Mucosa of descending colon (tissue), 3 donors: ENCODE measurements around the gene CASP10. TPM values are rescaled to one million over a fixed set of nuclear protein-coding genes. Genes with fewer than 3 reads are reported as not detected.
A peak's percentile ranks its signal among the peaks of the same experiment; 100 is the strongest.

Experiments used
- ATAC-seq: fragments of 200-7000 bp; cut with Tn5 transposase; one replicate; pipeline ENCODE4 v1.9.1; 2020; ENCODE audit warnings: mild to moderate bottlenecking, moderate library complexity
- DNase-seq, 3 donors: peaks; one replicate each; pipeline ENCODE4 v3.0.0-alpha.2; 2020
- H3K36me3 ChIP-seq: fragments of 200-600 bp; one replicate; pipeline ENCODE4 v1.8.0; 2021; ENCODE audit warnings: low read depth, mild to moderate bottlenecking
- H3K4me1 ChIP-seq: fragments of 200-600 bp; one replicate; pipeline ENCODE4 v1.8.0; 2021; ENCODE audit warnings: low read depth, mild to moderate bottlenecking
- H3K4me3 ChIP-seq: fragments of 200-600 bp; one replicate; pipeline ENCODE4 v1.8.0; 2021; ENCODE audit warnings: mild to moderate bottlenecking
- H3K9me3 ChIP-seq: fragments of 200-600 bp; one replicate; pipeline ENCODE4 v1.8.0; 2021; ENCODE audit warnings: mild to moderate bottlenecking
- intact Hi-C, 2 donors: fragments of 100-400 bp; cut with DNase I in 1 of 2; cut with micrococcal nuclease in 1 of 2; formaldehyde crosslinking; loops; one replicate each; pipeline versions ENCODE4 v1.11.0 to v1.11.1; 2022; cut with DNase I, micrococcal nuclease
- total RNA-seq, 3 donors: library from RNA; stranded (reverse); fragmentation: NEBNext Ultra II Directional in 2 of 3; extraction: Animal tissue kit (Norgen Biotek cat#: 25700) in 2 of 3; gene quantifications; one replicate each; pipeline versions ENCODE4 v1.2.1 to v1.2.4, GENCODE V29; 2021 to 2023
- TF ChIP-seq, protein P1 (sequence below): fragments of 200-600 bp; IDR thresholded peaks from one replicate; pipeline ENCODE4 v1.8.0; 2022; ENCODE audit warnings: antibody characterized with exemption, mild to moderate bottlenecking
- donor health status: DM: no; HTN: no; CAD: no; lungs with moderate emphysema.
- donor health status: DM: no; HTN: no; CAD: no.
- donor health status: DM: no; HTN: yes; CAD: no.

CASP10 gene
- total RNA-seq, 3 donors from 2014 or later, result 38.6 to 66.1 (median 58.5) TPM

- H3K4me1 ChIP-seq, result peaks cover 21% of the 10 kb centered on the region
- TF ChIP-seq, protein P1, sequence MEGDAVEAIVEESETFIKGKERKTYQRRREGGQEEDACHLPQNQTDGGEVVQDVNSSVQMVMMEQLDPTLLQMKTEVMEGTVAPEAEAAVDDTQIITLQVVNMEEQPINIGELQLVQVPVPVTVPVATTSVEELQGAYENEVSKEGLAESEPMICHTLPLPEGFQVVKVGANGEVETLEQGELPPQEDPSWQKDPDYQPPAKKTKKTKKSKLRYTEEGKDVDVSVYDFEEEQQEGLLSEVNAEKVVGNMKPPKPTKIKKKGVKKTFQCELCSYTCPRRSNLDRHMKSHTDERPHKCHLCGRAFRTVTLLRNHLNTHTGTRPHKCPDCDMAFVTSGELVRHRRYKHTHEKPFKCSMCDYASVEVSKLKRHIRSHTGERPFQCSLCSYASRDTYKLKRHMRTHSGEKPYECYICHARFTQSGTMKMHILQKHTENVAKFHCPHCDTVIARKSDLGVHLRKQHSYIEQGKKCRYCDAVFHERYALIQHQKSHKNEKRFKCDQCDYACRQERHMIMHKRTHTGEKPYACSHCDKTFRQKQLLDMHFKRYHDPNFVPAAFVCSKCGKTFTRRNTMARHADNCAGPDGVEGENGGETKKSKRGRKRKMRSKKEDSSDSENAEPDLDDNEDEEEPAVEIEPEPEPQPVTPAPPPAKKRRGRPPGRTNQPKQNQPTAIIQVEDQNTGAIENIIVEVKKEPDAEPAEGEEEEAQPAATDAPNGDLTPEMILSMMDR, result no peak
- DNase-seq, result peak in 2 of 3 donors; percentile 53 to 58
- no peak overlapping the region for H3K4me3 ChIP-seq
- intact Hi-C loops, result no loop called here
- H3K9me3 ChIP-seq, result no peaks in the 10 kb centered on the region
- H3K36me3 ChIP-seq, result no peaks in the 10 kb centered on the region
- peak; percentile 26 for ATAC-seq
Observed at GRCh38 chr2:201228912-201229290, 46.0 kb downstream of the CASP10 start.

DNA sequence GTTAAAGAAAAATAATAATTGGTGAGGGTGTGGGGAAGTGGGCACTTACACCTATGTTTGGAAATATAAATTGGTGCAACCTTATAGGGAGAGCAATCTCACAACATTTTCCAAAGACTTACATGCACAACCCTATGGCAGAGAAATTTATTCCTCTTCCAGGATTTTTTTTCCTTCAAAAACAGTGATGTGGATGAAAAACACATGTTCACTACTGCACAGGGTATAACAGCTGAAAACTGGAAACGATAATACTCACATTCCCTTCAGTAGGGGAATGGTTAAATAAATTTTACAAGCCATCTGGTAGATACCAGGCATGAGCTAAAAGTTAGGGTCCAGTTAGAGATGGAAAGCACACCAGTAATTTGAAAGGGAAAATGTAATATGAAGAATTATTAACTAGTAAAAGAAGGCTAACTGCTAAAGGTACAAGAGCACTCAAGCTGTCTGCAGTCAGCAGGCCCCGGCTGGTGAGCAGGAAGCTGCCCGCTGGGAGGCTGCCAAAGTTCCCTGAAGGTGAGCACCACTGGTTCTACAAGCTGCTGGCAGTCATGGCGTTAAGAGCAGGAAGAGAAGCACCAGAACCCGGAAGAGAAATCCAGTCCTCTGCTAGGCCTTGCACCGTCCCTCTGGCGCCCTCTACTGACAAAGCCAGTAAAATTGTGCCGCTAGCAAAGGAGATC, 49.0 kb downstream of the CASP10 start:
- Histone ChIP-seq H3K9me3 (no peaks in the 10 kb centered on the region), H3K36me3 (no peaks in the 10 kb centered on the region), H3K4me1 (peaks cover 26% of the 10 kb centered on the region), H3K4me3 (no peak overlapping the region)
- TF ChIP-seq, protein P1, result peak; percentile 77
- DNase-seq (peak; percentile 89 to 96 (median 94)), ATAC-seq (peak; percentile 81)
- intact Hi-C loops, result loop anchor here (5.0 to 10.0 kb wide), 2 partner anchors 50 to 133 kb away; partner anchors contain the start of gene CASP10 (in 1 of the 2)

- H3K4me1 ChIP-seq, result peaks cover 26% of the 10 kb centered on the region
- DNase-seq (no peak), ATAC-seq (no peak)
- TF ChIP-seq, protein P1, result no peak
- no peaks in the 10 kb centered on the region for H3K9me3 ChIP-seq
- H3K36me3 ChIP-seq, result no peaks in the 10 kb centered on the region
- intact Hi-C loops, result loop anchor here (5.0 to 10.0 kb wide), 2 partner anchors 50 to 132 kb away; partner anchors contain the start of gene CASP10 (in 1 of the 2)
- H3K4me3 ChIP-seq, result no peak overlapping the region
Observed at GRCh38 chr2:201232467-201232815, 49.5 kb downstream of the CASP10 start.

GRCh38 chr2:201233192-201233811, 50.4 kb downstream of the CASP10 start:
- Histone ChIP-seq H3K4me1 (peaks cover 20% of the 10 kb centered on the region), H3K4me3 (peak overlapping the region; percentile 10), H3K9me3 (no peaks in the 10 kb centered on the region), H3K36me3 (no peaks in the 10 kb centered on the region)
- intact Hi-C loops, result loop anchor here (5.0 to 10.0 kb wide), 2 partner anchors 51 to 131 kb away; partner anchors contain the start of gene CASP10 (in 1 of the 2)
- TF ChIP-seq, protein P1, result no peak
- ATAC-seq (peak; percentile 92), DNase-seq (peak; percentile 92 to 94 (median 93))

GRCh38 chr2:201233812-201234662, 51.1 kb downstream of the CASP10 start:
- intact Hi-C loops, result loop anchor here (5.0 to 10.0 kb wide), 2 partner anchors 52 to 131 kb away; partner anchors contain the start of gene CASP10 (in 1 of the 2)
- ATAC-seq (peak; percentile 23), DNase-seq (peak; percentile 39 to 61 (median 59))
- Histone ChIP-seq H3K4me1 (peaks cover 18% of the 10 kb centered on the region), H3K4me3 (peak overlapping the region; percentile 10), H3K9me3 (no peaks in the 10 kb centered on the region), H3K36me3 (no peaks in the 10 kb centered on the region)
- TF ChIP-seq, protein P1, result no peak
